Fibroblast of skin of back (primary cell): ENCODE data around the gene ZNF526. TPM values are rescaled to one million over a fixed set of nuclear protein-coding genes. Genes with fewer than 3 reads are reported as not detected.

ENCODE experiments used
- DNase-seq: peaks from one replicate; pipeline ENCODE4 v3.0.0-alpha.2; 2013
- polyA plus RNA-seq, 2 experiments: library from polyadenylated mRNA; unstranded; fragments of 120-200 nt; gene quantifications; one replicate each; pipeline ENCODE4 v1.2.1, GENCODE V29; 2013; ENCODE audit not compliant: insufficient read length in 2 of 2

Gene ZNF526, protein sequence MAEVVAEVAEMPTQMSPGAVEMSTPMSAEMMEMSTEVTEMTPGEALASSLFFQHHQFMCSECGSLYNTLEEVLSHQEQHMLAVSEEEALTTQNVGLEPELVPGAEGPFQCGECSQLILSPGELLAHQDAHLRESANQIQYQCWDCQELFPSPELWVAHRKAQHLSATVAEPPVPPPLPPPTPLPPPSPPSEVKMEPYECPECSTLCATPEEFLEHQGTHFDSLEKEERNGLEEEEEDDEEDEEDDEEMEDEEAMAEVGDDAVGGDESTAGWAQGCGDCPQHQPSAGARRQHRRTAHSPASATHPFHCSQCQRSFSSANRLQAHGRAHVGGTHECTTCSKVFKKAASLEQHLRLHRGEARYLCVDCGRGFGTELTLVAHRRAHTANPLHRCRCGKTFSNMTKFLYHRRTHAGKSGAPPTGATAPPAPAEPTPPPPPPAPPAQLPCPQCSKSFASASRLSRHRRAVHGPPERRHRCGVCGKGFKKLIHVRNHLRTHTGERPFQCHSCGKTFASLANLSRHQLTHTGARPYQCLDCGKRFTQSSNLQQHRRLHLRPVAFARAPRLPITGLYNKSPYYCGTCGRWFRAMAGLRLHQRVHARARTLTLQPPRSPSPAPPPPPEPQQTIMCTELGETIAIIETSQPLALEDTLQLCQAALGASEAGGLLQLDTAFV
- polyA plus RNA-seq (2013, experiment 1 of 2; ENCODE audit: insufficient read length) = 9.5 TPM
- polyA plus RNA-seq (2013, experiment 2 of 2; ENCODE audit: insufficient read length) = 8.8 TPM

DNA sequence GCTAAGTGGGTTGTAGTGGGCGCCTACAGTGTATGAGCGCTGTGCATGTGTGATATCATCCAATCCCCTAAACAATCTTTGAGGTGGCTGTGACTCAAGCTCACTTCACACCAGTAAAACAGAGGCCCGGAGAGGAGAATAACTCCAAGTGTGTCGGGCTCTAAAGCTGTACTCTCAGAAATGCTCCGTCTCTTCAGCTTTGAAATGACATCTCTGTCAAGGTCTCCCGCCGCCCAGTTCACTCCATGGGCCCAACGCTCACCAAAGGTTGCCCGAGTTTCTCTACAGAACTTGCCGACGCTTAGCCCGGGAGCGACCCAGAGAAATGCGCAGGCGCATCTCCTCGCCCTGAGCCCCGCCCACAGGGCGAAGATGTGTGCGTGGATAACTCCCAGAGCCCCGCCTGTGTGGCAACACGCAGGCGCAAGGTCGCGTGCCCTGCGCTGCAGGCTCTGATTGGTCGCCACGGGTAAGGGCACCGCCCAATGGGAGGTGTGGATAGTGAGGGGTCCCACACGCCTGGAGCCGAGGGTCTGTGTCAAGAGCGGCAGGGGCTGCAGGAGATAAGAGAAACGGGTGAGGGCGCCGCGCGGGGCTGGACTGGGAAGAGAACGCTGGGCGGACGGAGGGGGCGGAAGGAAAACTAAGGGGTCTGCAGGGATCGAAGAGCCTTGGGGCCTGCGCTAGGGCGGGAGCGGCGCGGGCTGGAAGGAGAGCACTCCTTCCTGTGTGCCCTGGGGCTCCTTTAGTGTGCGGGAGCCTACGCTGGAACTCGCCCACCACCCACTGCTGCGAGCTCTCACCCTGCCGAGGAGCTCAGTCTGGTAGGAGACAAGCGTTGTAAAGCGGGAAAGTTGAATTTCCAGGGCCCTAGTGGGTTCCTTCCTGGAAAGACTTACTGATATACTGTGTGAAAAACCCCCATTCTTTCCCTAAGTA is at the start of gene ZNF526:
Gene ZNF526, plus strand, starts transcription at position 501 of the 939 bp plus-strand sequence. CDS start 4,092 bp downstream, outside the sequence.
- peak; percentile 97 for DNase-seq

DNA sequence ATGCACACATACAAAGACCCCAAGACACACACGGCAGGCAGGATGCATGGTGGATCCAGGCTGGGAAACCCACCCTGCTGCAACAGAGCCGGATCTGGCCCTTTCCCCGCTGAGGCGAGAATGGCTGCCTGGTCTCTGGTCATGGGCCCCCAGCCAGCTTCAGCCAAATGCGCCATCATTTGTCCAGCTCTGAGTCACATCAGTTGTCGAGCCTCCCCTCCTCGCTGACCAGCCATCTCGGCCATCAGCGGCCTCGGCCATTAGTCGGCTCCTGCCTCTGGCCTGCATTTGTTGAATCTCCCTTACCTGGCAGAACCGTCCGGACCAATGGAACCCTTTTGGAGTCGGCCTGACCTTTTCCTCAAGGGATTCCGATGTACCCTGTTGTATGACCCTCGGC is 49.4 kb upstream of the ZNF526 start:
- DNase-seq = no peak

GRCh38 chr19:42172261-42172660 is 47.9 kb upstream of the ZNF526 start:
- no peak for DNase-seq

GRCh38 chr19:42173695-42174094 is 46.4 kb upstream of the ZNF526 start:
- no peak for DNase-seq

DNA sequence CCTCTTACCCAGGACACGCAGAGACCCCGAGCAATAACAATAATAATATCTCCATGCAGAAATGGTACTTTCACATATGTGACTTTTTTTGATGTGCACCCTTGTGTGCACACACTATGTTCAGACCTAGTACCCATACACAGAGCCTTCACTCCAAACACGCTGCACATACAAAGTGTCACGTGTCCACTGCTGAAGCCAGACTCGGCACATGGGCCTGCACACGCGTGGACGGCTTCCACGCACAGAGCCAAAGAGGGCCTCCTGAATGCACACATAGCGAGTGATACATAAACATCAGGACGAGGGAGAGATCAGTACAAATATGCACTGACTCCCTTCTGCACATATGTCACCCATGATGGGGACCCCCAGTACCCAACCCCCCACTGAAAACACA is 45.9 kb upstream of the ZNF526 start:
- no peak for DNase-seq

DNA sequence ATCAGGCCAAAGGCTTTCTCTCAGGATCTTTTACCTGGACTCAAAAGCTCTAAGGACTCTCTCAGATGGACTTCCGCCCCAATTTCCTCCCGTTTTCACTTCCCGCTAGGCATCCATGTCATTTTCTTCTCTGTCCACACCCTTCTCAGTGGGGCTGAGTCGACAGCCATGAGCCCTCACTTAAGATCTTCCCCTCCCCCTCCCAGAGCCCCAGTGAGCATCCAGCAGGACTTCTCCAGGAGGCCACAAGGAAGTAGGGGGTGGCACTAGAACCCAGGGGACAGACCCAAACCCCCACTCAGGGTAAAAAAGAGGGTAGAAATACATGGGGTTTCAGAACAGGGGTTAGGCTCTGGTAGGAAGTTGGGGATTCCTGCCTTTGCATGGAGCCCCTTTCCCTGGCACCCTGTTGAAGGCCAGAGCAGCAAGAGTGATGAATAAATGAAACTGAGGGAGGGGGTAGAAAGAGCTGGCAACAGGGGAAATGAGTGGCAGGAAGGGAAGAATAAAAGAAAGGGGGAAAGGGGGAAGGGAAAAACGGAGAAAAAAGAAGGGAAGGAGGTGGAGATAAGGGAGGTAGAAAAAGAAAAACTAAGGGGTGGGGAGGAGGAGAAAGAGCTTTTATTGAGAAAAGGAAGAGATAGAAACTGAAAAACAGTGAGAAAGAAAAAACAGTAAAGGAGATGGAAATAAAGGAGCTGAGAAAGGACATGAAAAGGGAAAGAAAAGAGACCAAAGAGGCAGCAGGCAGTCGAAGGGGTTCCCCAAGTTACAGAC is 45.0 kb upstream of the ZNF526 start:
- DNase-seq = no peak

DNA sequence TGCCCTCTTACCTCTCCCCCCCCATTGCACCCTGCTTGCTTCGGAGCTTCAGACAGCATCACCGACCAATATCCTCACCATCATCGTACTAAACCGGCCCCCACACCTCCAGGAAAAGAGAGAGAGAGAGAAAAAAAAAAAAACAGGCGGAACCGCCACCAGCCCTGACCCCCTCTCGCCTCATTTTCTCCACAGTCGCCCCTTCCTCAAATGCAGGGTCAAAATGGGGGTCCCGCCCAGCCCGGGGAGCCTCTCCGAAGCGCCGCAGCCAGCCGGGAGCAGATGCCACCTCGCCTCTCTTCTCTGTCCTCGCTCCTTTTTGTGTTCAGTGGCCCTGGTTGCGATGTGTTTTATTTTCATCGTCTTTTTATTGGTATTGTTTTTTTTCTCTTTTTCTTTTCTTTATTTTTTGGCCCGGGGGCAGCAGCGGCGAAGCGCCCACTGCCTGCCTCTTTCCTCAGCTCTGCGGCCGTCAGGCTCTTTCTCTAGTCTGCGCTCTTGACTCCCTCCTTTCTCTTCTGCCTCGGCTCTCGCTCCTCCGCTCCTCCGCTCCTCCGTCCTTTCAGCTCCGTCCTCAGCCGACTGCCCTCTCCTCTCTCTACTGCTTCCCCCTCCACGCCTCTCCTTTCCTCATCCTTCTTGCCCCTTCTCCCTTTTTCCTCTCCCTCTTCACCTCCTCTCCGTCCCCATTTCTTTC is 44.0 kb upstream of the ZNF526 start:
- peak; percentile 29 for DNase-seq

DNA sequence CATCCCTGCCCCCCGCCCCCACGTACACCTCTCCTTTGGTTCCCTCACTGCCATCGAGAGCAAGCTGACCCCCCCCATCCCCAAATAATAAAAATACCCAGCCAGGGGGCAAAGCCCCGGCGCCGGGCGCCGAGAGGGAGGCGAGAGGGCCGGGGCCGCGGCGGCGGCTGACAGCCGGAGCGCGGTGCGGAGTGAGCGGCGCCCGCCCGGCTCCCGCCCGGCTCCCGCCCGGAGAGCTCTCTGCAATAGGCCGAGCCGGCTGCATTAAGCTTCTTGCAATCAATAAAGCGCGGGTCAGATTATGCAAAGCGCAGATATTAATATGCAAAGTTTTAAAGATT is 43.5 kb upstream of the ZNF526 start:
- DNase-seq = no peak

- DNase-seq = peak; percentile 80
Measured at GRCh38 chr19:42176990-42177685, 43.0 kb upstream of the ZNF526 start.

DNA sequence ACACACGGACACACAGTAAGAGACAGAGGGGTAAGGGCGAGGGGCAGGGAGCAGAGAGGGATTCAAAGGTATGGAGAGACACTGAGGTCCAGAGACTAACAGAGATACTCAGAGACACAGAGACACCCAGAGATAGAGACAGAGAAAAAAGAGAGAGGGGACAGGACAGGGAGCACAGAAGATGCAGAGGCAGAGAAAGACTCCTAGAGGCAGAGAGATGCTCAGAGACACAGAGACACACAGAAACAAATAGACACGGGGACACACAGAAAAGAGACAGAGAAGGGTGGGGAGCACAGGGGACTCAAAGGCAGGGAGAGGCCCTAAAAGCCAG is 42.5 kb upstream of the ZNF526 start:
- no peak for DNase-seq

DNA sequence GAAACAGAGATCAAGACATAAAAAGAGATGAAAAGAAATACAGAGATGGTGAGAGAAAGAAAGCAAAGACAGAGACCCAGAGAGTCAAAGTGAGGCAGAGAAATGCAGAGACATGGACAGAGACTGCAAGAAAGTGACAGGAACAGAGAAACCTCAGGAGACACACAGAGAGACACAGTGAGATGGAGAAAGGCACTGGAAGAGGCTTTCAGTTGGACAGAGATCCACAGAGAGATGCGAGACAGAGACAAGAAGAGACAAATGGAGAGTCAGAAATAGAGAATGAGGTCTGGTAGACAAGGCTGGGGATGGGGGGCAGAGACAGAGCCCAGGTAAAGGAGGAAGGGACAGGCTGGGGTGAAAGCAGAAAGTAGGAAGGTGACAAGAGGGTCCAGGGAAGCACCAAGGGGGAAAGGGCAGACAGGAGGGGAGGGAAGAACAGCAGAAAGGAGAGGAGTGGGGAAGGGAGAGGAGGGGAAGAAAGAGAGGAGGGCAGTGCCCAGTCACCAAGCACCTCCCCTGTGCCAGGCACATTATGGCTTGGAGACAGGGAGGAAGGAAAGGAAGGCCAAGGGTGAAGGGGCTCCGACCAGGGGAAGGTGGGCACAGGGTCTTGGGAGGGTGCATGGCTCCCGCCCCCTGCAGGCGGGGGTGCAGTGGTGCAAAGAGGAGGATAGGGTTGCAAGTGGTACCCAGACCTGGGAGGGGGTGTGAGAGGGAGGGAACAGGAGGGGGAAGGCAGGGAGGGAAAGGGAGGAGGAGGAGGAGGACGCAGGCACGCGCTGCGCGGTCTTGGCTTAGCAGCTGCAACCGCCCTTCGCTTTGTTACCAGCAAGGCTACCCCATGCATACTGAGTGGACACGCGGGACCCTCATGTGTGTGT is 41.1 kb upstream of the ZNF526 start:
- no peak for DNase-seq

DNA sequence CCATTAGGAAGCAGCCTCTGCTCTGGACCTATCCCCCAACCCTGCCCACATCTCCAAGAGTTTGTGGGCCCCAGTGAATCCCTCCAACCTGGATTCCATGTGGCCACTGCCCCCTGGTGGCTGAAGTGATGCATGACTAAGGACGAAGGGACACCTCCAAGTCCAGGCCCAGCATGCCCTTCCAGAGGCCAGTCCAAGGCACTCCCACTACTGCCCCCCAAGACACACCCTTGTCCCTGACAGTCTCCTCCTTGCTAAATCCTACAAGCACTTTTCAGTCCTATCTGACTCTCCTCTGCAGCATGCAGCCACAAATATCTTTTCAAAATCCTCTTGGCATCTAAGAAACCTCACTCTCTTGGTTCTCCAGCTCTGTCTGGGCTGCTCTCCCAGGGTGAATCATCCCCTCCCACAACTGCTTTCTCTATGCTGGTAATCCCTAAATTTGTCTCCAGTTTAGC is 35.7 kb upstream of the ZNF526 start:
- DNase-seq = peak; percentile 81

- DNase-seq = peak; percentile 26
Measured at GRCh38 chr19:42185277-42185676, 34.8 kb upstream of the ZNF526 start.

- DNase-seq = no peak
Measured at GRCh38 chr19:42188665-42189064, 31.4 kb upstream of the ZNF526 start.

DNA sequence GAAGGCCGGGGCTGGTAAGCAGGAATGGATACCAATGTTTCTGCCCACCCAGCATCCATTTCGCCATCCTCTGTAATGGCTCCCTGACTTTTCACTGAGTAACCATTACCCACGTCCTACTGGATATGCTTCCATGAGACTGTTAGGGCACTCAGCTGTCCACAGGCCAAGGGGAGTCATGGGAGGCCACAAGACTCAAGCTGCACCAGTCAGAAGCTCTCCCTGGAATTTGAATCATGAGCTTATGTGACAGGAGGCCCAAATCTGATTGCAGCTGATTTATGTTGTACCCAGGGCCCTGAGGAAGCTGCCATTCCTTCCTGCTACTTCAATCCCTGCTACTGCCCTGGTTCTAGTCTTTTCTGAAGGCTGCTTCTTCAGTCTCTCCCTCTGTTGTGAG is 31.0 kb upstream of the ZNF526 start:
- no peak for DNase-seq

GRCh38 chr19:42191330-42191729 is 28.8 kb upstream of the ZNF526 start:
- no peak for DNase-seq

DNA sequence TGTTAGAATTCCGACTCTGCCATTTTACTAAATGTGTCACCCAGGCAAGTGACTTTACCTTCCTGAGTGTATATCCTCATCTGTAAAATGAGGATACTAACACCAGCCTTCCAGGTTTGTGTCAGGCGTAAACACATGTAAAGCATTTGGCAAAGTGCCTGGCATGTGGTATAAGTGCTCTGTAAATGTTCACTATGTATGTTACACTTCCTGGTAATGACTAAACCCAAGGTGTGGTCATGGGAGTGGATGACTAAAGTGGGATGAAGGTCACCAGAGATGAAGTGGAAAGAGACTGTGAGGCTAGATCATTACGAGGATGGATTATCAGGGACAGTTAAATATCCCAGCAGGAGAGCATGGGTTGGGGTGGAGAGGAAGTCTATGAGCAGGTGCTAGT is 28.3 kb upstream of the ZNF526 start:
- DNase-seq = peak; percentile 57

DNA sequence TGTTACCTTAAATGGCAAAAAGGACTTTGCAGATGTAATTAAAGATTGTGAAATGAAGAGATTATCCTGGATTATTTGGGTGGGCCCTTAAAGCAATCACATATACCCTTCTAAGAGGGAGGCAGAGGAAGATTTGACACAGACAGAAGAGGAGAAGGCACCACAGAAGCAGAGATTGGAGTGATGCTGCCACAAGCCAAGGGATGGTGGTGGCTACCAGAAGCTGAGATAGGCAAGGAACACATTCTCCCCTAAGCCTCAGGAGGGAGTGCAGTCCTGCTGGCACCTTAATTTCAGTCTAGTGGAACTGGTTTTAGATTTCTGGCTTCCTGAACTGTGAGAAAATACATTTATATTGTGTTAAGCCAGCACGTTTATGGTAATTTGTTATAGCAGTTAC is 26.8 kb upstream of the ZNF526 start:
- DNase-seq = no peak

DNA sequence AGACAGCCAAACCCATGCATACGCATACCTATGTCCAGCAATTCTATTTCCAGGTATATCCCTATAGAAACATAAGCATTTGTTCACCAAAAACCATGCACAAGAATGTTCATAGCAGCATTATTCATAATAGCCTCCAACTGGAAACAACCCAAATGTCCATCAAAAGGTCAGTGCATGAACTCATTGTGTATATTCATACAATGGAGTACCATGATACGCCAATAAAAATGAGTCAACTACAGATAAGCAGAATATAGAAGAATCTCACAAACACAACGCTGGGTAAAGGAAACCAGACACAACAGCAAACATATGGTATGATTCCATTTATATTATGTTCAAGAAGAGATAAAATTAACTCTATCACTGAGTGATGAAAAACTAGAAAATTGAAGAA is 26.4 kb upstream of the ZNF526 start:
- DNase-seq = no peak
